GM21390 (cell line): ENCODE data around the gene OR2V2.

Experiments used
- ATAC-seq: cut with Tn5 transposase; IDR thresholded peaks from one replicate; pipeline ENCODE4 v1.9.1; 2021; ENCODE audit not compliant: unreplicated experiment

The OR2V2 gene

GRCh38 chr5:181142054-181142453 lies 5.3 kb upstream of the OR2V2 start:
- ATAC-seq: no peak

- no peak for ATAC-seq
Measured at GRCh38 chr5:181145133-181145532, 2.3 kb upstream of the OR2V2 start.

GRCh38 chr5:181149355-181149754 lies 2.0 kb downstream of the OR2V2 start:
- ATAC-seq: no peak

- no peak for ATAC-seq
Measured at GRCh38 chr5:181149806-181150733, 2.7 kb downstream of the OR2V2 start.

GRCh38 chr5:181151146-181151545 lies 3.8 kb downstream of the OR2V2 start:
- ATAC-seq: no peak

GRCh38 chr5:181152406-181152805 lies 5.0 kb downstream of the OR2V2 start:
- ATAC-seq: no peak

GRCh38 chr5:181153814-181154213 lies 6.4 kb downstream of the OR2V2 start:
- no peak for ATAC-seq

- no peak for ATAC-seq
Measured at GRCh38 chr5:181156758-181157157, 9.4 kb downstream of the OR2V2 start.

- no peak for ATAC-seq
Measured at GRCh38 chr5:181158869-181159268, 11.5 kb downstream of the OR2V2 start.

GRCh38 chr5:181159286-181160151 lies 12.1 kb downstream of the OR2V2 start:
- peak; percentile 63 for ATAC-seq

GRCh38 chr5:181160152-181160754 lies 12.9 kb downstream of the OR2V2 start:
- peak; percentile 41 for ATAC-seq

GRCh38 chr5:181160755-181161533 lies 13.6 kb downstream of the OR2V2 start:
- ATAC-seq: peak; percentile 29

GRCh38 chr5:181161534-181162175 lies 14.3 kb downstream of the OR2V2 start:
- ATAC-seq: peak; percentile 7

- ATAC-seq: no peak
Measured at GRCh38 chr5:181163487-181164075, 16.2 kb downstream of the OR2V2 start.

GRCh38 chr5:181164076-181164952 lies 16.9 kb downstream of the OR2V2 start:
- ATAC-seq: no peak

GRCh38 chr5:181166812-181167733 lies 19.7 kb downstream of the OR2V2 start:
- no peak for ATAC-seq

GRCh38 chr5:181167814-181168488 lies 20.6 kb downstream of the OR2V2 start:
- no peak for ATAC-seq
